WTC11 (cell line): Measurements from ENCODE around the gene ZBTB7C. TPM values are rescaled to one million over a fixed set of nuclear protein-coding genes. Genes with fewer than 3 reads are reported as not detected.

Experiments used
- ATAC-seq: fragments of 200-7000 bp; cut with Tn5 transposase; 2 replicates; pipeline ENCODE4 v1.10.0; 2021; ENCODE audit warnings: mild to moderate bottlenecking, moderate library complexity
- CTCF ChIA-PET: fragments of 300-600 bp; sonication (Branson Sonifier 250); formaldehyde crosslinking; loops from one replicate; lab custom pipeline; 2021; ENCODE audit warnings: antibody characterized with exemption; lab: Charles Lee
- POLR2A ChIA-PET: fragments of 350-600 bp; sonication (Branson Sonifier 250); formaldehyde crosslinking; loops from one replicate; lab custom pipeline; 2021; ENCODE audit warnings: antibody characterized with exemption; lab: Charles Lee
- DNase-seq: peaks from one replicate; pipeline ENCODE4 v3.0.0; 2021; ENCODE audit warnings: low spot score
- H3K27ac Mint-ChIP-seq: 2 replicates; pipeline ENCODE4 v1.8.0; 2021; ENCODE audit warnings: mixed read lengths
- H3K27me3 Mint-ChIP-seq: 2 replicates; pipeline ENCODE4 v1.8.0; 2021; ENCODE audit warnings: low read depth, mild to moderate bottlenecking, moderate library complexity, mixed read lengths
- H3K36me3 Mint-ChIP-seq: 2 replicates; pipeline ENCODE4 v1.8.0; 2021; ENCODE audit warnings: mixed read lengths
- H3K4me1 Mint-ChIP-seq: 2 replicates; pipeline ENCODE4 v1.8.0; 2022; ENCODE audit warnings: mixed read lengths
- H3K4me3 Mint-ChIP-seq: 2 replicates; pipeline ENCODE4 v1.8.0; 2021; ENCODE audit warnings: mild to moderate bottlenecking, moderate library complexity, mixed read lengths
- H3K9me3 Mint-ChIP-seq: 2 replicates; pipeline ENCODE4 v1.8.0; 2021; ENCODE audit warnings: mixed read lengths
- AR ChIP-seq: fragments of 250-450 bp; sonication (Bioruptor Pico); IDR thresholded peaks from 2 replicates; pipeline ENCODE4 v1.9.0; 2021; ENCODE audit warnings: mild to moderate bottlenecking
- ATF3 ChIP-seq: sonication (generic); formaldehyde crosslinking; conservative IDR thresholded peaks from 2 replicates; pipeline ENCODE4 v1.8.1; 2022; ENCODE audit warnings: mild to moderate bottlenecking, missing genetic modification reagents
- ELF4 ChIP-seq: sonication (generic); formaldehyde crosslinking; IDR thresholded peaks from 2 replicates; pipeline ENCODE4 v1.8.1; 2022; ENCODE audit warnings: low read depth, mild to moderate bottlenecking, moderate library complexity, missing genetic modification reagents
- ETV6 ChIP-seq: sonication (generic); formaldehyde crosslinking; IDR thresholded peaks from 2 replicates; pipeline ENCODE4 v1.8.1; 2022; ENCODE audit warnings: mild to moderate bottlenecking, missing genetic modification reagents
- JUN ChIP-seq: sonication (generic); formaldehyde crosslinking; IDR thresholded peaks from 2 replicates; pipeline ENCODE4 v1.8.0; 2023; ENCODE audit warnings: mild to moderate bottlenecking, missing genetic modification reagents
- MAX ChIP-seq: sonication (generic); formaldehyde crosslinking; IDR thresholded peaks from 2 replicates; pipeline ENCODE4 v1.8.0; 2022; ENCODE audit warnings: mild to moderate bottlenecking, missing genetic modification reagents
- NFE2L1 ChIP-seq: sonication (generic); formaldehyde crosslinking; IDR thresholded peaks from 2 replicates; pipeline ENCODE4 v1.8.1; 2023; ENCODE audit warnings: missing genetic modification reagents
- NR2C2 ChIP-seq: sonication (generic); formaldehyde crosslinking; IDR thresholded peaks from 2 replicates; pipeline ENCODE4 v1.8.0; 2022; ENCODE audit warnings: mild to moderate bottlenecking, missing genetic modification reagents
- NR3C1 ChIP-seq: sonication (generic); formaldehyde crosslinking; conservative IDR thresholded peaks from 2 replicates; pipeline ENCODE4 v1.8.1; 2023; ENCODE audit warnings: low read depth, mild to moderate bottlenecking, missing genetic modification reagents
- PRRX2 ChIP-seq: fragments of 250-450 bp; sonication (Bioruptor Pico); IDR thresholded peaks from 2 replicates; pipeline ENCODE4 v1.8.0; 2021; ENCODE audit warnings: mild to moderate bottlenecking
- TCF7 ChIP-seq: sonication (generic); formaldehyde crosslinking; IDR thresholded peaks from 2 replicates; pipeline ENCODE4 v1.8.0; 2022; ENCODE audit warnings: mild to moderate bottlenecking, low read depth, missing genetic modification reagents, moderate library complexity
- ZNF121 ChIP-seq: sonication (generic); formaldehyde crosslinking; IDR thresholded peaks from 2 replicates; pipeline ENCODE4 v1.8.0; 2023; ENCODE audit warnings: missing genetic modification reagents
- ZNF232 ChIP-seq: sonication (generic); formaldehyde crosslinking; IDR thresholded peaks from 2 replicates; pipeline ENCODE4 v1.8.0; 2022; ENCODE audit warnings: mild to moderate bottlenecking, missing genetic modification reagents
- ZNF281 ChIP-seq: sonication (generic); formaldehyde crosslinking; IDR thresholded peaks from 2 replicates; pipeline ENCODE4 v1.8.0; 2023; ENCODE audit warnings: mild to moderate bottlenecking, missing genetic modification reagents
- ZNF396 ChIP-seq: fragments of 250-450 bp; sonication (Bioruptor Pico); IDR thresholded peaks from 2 replicates; pipeline ENCODE4 v1.8.0; 2021; ENCODE audit warnings: mild to moderate bottlenecking, moderate library complexity, borderline replicate concordance
- ZNF416 ChIP-seq: fragments of 250-450 bp; sonication (Bioruptor Pico); IDR thresholded peaks from 2 replicates; pipeline ENCODE4 v1.9.0; 2021; ENCODE audit warnings: mild to moderate bottlenecking, inconsistent platforms
- ZNF512 ChIP-seq: sonication (generic); formaldehyde crosslinking; IDR thresholded peaks from 2 replicates; pipeline ENCODE4 v1.8.1; 2022; ENCODE audit warnings: missing genetic modification reagents, borderline replicate concordance
- ZSCAN18 ChIP-seq: fragments of 250-450 bp; sonication (Bioruptor Pico); IDR thresholded peaks from 2 replicates; pipeline ENCODE4 v2.1.2; 2022; ENCODE audit warnings: mild to moderate bottlenecking, moderate library complexity
- total RNA-seq: library from RNA; stranded (reverse); gene quantifications from 3 replicates; pipeline ENCODE4 v1.2.3, GENCODE V29; 2021

The ZBTB7C gene
- total RNA-seq, 1 experiment from 2014 or later, result 0.48 TPM

GRCh38 chr18:48358868-48359267 is 50.3 kb downstream of the ZBTB7C start:
- DNase-seq, result no peak
- Mint-ChIP-seq H3K27me3 (no peaks in the 10 kb centered on the region; the same call in none of the 2 replicates), H3K36me3 (no peaks in the 10 kb centered on the region), H3K4me1 (peaks cover 26% of the 10 kb centered on the region), H3K4me3 (no peak overlapping the region), H3K9me3 (no peaks in the 10 kb centered on the region), H3K27ac (no peak overlapping the region)
- ATAC-seq, result no peak
- ChIA-PET POLR2A (no interaction called here), CTCF (interaction anchor here (1.8 kb wide), 1 partner anchor 86 kb away, joined by 4 read pairs; no protein-coding TSS in a partner anchor)
- no peak for TF ChIP-seq MAX (CRISPR knock-in tag)
- TF ChIP-seq ETV6 (CRISPR knock-in tag), result no peak
- TF ChIP-seq TCF7 (CRISPR knock-in tag), result no peak
- TF ChIP-seq JUN (CRISPR knock-in tag), result no peak
- no peak for TF ChIP-seq PRRX2 (CRISPR knock-in tag)
- no peak for TF ChIP-seq AR (CRISPR knock-in tag)
- no peak for TF ChIP-seq NFE2L1 (CRISPR knock-in tag)
- TF ChIP-seq NR2C2 (CRISPR knock-in tag), result no peak
- no peak for TF ChIP-seq ZNF281 (CRISPR knock-in tag)

- TF ChIP-seq ELF4 (no peak), ZNF396 (CRISPR knock-in tag) (no peak), ZNF232 (CRISPR knock-in tag) (no peak), ZSCAN18 (no peak), TCF7 (CRISPR knock-in tag) (no peak), ZNF121 (CRISPR knock-in tag) (no peak), ZNF512 (CRISPR knock-in tag) (no peak), ZNF416 (no peak), ATF3 (CRISPR knock-in tag) (no peak), NR3C1 (CRISPR knock-in tag) (no peak)
- ATAC-seq (peak; percentile 59), DNase-seq (no peak)
- ChIA-PET CTCF (interaction anchor here (0.6 to 1.0 kb wide), 3 partner anchors 53 to 639 kb away, joined by 3 to 7 read pairs (median 3); no protein-coding TSS in a partner anchor), POLR2A (no interaction called here)
- H3K4me3 Mint-ChIP-seq, result no peak overlapping the region
- no peaks in the 10 kb centered on the region for H3K9me3 Mint-ChIP-seq
- peaks cover 21% of the 10 kb centered on the region for H3K4me1 Mint-ChIP-seq
- H3K36me3 Mint-ChIP-seq, result no peaks in the 10 kb centered on the region
- no peaks in the 10 kb centered on the region; the same call in none of the 2 replicates for H3K27me3 Mint-ChIP-seq
- peak overlapping the region; percentile 43; the same call in 1 of the 2 replicates for H3K27ac Mint-ChIP-seq
Measured at GRCh38 chr18:48356909-48357631, 52.1 kb downstream of the ZBTB7C start.
